Activated T-cell treated with anti-CD3 and anti-CD28 coated beads, Interleukin-2, amount 50 U/mL, for 72 hours (primary cell): Measurements from ENCODE around the gene FASLG. TPM values are rescaled to one million over a fixed set of nuclear protein-coding genes. Genes with fewer than 3 reads are reported as not detected.

Experiments used
- ATAC-seq, 2 donors: fragments of 150-1000 bp; cut with Tn5 transposase; replicated peaks in 1 of 2; 2 replicates each; pipeline ENCODE4 v1.10.0; 2021; ENCODE audit warnings: moderate library complexity in 2 of 2, mild to moderate bottlenecking in 1 of 2
- DNase-seq, 2 donors: peaks; one replicate each; pipeline ENCODE4 v3.0.0; 2021 to 2022; ENCODE audit warnings: mixed read lengths in 1 of 2
- H3K27ac Mint-ChIP-seq: one replicate; pipeline ENCODE4 v1.8.0; 2022; ENCODE audit warnings: mild to moderate bottlenecking, moderate library complexity, mixed read lengths
- H3K27me3 Mint-ChIP-seq: one replicate; pipeline ENCODE4 v1.8.0; 2022; ENCODE audit warnings: low read depth, mixed read lengths
- H3K36me3 Mint-ChIP-seq, 2 donors: one replicate each; pipeline ENCODE4 v1.8.0; 2022; ENCODE audit warnings: mixed read lengths in 2 of 2, mild to moderate bottlenecking in 1 of 2; ENCODE audit not compliant: insufficient read depth in 2 of 2
- H3K4me1 Mint-ChIP-seq: one replicate; pipeline ENCODE4 v1.8.0; 2022; ENCODE audit warnings: low read depth, mixed read lengths
- H3K4me3 Mint-ChIP-seq, 2 donors: one replicate each; pipeline ENCODE4 v1.8.0; 2022; ENCODE audit warnings: mild to moderate bottlenecking in 2 of 2, mixed read lengths in 2 of 2, moderate library complexity in 2 of 2
- H3K9me3 Mint-ChIP-seq, 2 donors: one replicate each; pipeline ENCODE4 v1.8.0; 2022; ENCODE audit warnings: mixed read lengths in 2 of 2
- total RNA-seq, 2 donors: library from RNA; stranded (reverse); gene quantifications; one replicate each; pipeline ENCODE4 v1.2.3, GENCODE V29; 2022

FASLG gene
- total RNA-seq, 2 donors from 2014 or later: 3.9 to 9.0 TPM

DNA sequence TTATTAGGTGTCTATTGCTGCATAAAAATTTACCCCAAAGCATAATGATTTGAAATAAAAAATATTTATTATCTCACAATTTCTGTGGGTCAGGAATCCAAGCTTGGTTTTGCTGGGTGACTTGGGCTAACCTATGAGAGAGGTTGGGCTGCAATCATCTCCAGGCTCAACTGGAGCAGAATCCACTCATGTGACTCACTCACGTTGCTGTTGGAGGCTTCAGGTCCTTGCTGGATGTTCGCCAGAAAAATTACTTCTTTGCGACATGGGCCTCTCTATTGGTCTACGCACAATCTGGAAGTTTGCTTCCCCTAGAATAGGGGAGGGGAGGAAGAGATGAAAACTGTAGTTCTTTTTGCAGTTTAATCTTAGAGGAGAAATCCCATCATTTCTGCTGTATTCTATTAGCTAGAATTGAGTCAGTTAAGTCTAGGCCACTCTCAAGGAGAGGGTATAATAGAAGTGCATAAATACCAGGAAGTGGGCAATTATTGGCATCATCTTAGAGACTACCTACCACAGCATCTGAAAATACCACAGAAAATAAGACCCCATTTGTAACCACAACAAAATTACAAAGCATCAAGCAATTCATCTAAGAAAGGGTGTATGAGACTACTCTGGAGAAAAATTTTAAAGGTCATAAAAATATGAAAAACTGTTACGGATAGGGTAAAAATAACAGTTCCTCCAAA, 5.7 kb upstream of the FASLG start:
- ATAC-seq: no peak

DNA sequence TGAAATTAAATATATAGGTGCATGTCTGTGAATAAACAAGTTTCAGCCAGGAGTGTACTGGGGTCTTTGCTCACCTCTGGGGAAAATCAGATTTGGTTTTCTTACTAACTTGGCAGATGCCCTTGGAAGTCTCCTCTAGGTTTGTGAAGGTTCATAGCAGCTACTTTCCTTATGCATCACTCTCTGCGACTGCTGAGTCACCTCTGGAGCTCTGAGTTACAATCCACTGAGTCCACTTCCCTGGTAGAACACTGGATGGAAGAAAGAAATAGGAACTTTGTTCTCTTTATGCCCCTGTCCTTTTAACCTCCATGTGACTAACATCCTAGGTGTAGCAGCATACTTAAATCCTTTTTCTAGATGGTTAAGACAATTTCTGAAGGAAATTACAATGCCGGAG, 4.4 kb upstream of the FASLG start:
- peak; percentile 26 to 57 for ATAC-seq
- H3K27me3 Mint-ChIP-seq: peaks cover 16% of the 10 kb centered on the region
- peaks cover 2 to 3% of the 10 kb centered on the region in 2 donors for H3K9me3 Mint-ChIP-seq
- peak in 1 of 2 donors; percentile 31 for DNase-seq
- peaks cover 3 to 5% of the 10 kb centered on the region in 2 donors for H3K36me3 Mint-ChIP-seq
- no peak overlapping the region for H3K27ac Mint-ChIP-seq
- peaks cover 53% of the 10 kb centered on the region for H3K4me1 Mint-ChIP-seq
- no peak overlapping the region for H3K4me3 Mint-ChIP-seq

More for the DNA sequence above, 5.7 kb upstream of the FASLG start:
- Mint-ChIP-seq H3K27ac (no peak overlapping the region), H3K9me3 (peaks cover 2 to 3% of the 10 kb centered on the region in 2 donors), H3K36me3 (peaks cover 3 to 5% of the 10 kb centered on the region in 2 donors), H3K4me3 (no peak overlapping the region), H3K4me1 (peaks cover 47% of the 10 kb centered on the region), H3K27me3 (peaks cover 26% of the 10 kb centered on the region)
- no peak for DNase-seq

DNA sequence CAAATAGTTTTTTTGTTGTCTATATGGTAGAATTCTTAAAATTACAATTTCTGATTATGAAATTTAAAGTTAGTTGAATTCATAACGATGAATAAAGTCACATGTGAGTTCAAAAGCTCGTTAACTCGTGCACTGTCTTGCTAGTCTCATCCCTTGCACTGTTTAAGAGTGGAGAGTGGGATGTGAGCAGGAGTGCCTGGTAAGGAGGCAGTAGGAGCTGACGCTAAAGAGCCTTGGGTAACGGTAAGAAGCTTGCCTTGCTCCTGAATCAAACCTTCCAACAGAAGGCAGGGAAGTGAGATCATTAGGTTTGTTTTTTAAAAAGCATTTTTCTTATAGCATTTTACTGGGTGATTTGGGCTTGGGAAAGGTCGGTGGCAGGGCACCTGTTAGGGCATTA, 2.3 kb upstream of the FASLG start:
- Mint-ChIP-seq H3K27ac (no peak overlapping the region), H3K4me1 (peaks cover 62% of the 10 kb centered on the region), H3K27me3 (peaks cover 16% of the 10 kb centered on the region), H3K9me3 (peaks cover 2 to 3% of the 10 kb centered on the region in 2 donors), H3K4me3 (no peak overlapping the region), H3K36me3 (peaks cover 3 to 5% of the 10 kb centered on the region in 2 donors)
- DNase-seq (no peak), ATAC-seq (no peak)

GRCh38 chr1:172657586-172657985, 1.3 kb upstream of the FASLG start:
- H3K36me3 Mint-ChIP-seq: peaks cover 3 to 5% of the 10 kb centered on the region in 2 donors
- peaks cover 2 to 3% of the 10 kb centered on the region in 2 donors for H3K9me3 Mint-ChIP-seq
- H3K4me3 Mint-ChIP-seq: no peak overlapping the region
- H3K27me3 Mint-ChIP-seq: peaks cover 16% of the 10 kb centered on the region
- DNase-seq (no peak), ATAC-seq (no peak)
- H3K4me1 Mint-ChIP-seq: peaks cover 72% of the 10 kb centered on the region
- no peak overlapping the region for H3K27ac Mint-ChIP-seq

DNA sequence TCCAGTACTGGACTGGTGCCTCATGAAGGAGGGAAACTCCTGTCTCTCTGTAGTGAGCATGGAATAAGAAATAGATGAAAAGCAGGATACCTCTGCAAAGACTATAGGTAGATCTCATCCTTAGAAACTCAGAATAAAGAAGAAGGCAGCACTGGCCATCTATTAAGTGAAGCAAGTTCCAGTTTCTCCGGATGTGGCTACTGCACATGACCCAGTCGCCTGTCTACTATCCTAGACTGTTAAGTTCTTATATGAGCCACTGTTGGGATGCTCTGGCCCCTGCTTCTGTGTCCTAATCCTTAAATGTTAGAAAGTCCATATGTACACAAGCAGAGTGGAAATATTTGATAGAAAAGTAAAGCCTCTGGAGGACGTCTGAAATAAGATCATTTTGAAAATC, 2.2 kb downstream of the FASLG start:
- Mint-ChIP-seq H3K36me3 (peaks cover 14 to 15% of the 10 kb centered on the region in 2 donors), H3K4me3 (peak overlapping the region; percentile 83 to 91), H3K9me3 (peaks cover 3 to 5% of the 10 kb centered on the region in 2 donors), H3K27me3 (peaks cover 7% of the 10 kb centered on the region), H3K27ac (peak overlapping the region; percentile 66), H3K4me1 (peaks cover 77% of the 10 kb centered on the region)
- ATAC-seq (no peak), DNase-seq (no peak)

GRCh38 chr1:172662464-172663109, 3.7 kb downstream of the FASLG start:
- peaks cover 3 to 5% of the 10 kb centered on the region in 2 donors for H3K9me3 Mint-ChIP-seq
- H3K36me3 Mint-ChIP-seq: peaks cover 18 to 21% of the 10 kb centered on the region in 2 donors
- ATAC-seq (peak; percentile 91 to 92), DNase-seq (peak; percentile 92 to 94)
- peaks cover 82% of the 10 kb centered on the region for H3K4me1 Mint-ChIP-seq
- H3K4me3 Mint-ChIP-seq: peak overlapping the region; percentile 83 to 91
- H3K27ac Mint-ChIP-seq: peak overlapping the region; percentile 96
- no peaks in the 10 kb centered on the region for H3K27me3 Mint-ChIP-seq

GRCh38 chr1:172663732-172664131, 4.8 kb downstream of the FASLG start:
- ATAC-seq (no peak), DNase-seq (no peak)
- Mint-ChIP-seq H3K4me1 (peaks cover 82% of the 10 kb centered on the region), H3K27ac (peak overlapping the region; percentile 96), H3K27me3 (no peaks in the 10 kb centered on the region), H3K9me3 (peaks cover 3 to 5% of the 10 kb centered on the region in 2 donors), H3K36me3 (peaks cover 21 to 26% of the 10 kb centered on the region in 2 donors), H3K4me3 (peak overlapping the region; percentile 83 to 91)

DNA sequence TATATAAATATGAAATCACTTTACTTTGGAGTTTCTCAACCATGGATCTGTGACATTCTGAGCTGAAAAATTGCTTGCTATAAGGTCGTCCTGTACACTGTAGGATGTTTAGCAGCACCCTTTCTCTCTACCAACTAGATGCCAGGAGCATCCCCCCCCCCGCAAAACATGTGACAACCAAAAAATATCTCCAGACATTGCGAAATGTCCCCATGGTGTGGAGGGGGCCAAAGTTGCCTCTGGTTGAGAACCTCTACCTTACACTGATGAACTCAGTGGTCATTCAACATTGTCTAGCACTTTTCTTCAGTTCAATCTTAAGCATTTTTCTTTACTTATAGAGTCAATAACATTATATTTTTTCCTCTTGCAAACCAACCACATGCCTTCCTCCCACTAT, 9.2 kb downstream of the FASLG start:
- no peak overlapping the region for H3K4me3 Mint-ChIP-seq
- no peaks in the 10 kb centered on the region for H3K27me3 Mint-ChIP-seq
- no peak for DNase-seq
- ATAC-seq: no peak
- peaks cover 28 to 29% of the 10 kb centered on the region in 2 donors for H3K36me3 Mint-ChIP-seq
- H3K27ac Mint-ChIP-seq: no peak overlapping the region
- H3K4me1 Mint-ChIP-seq: peaks cover 79% of the 10 kb centered on the region
- H3K9me3 Mint-ChIP-seq: peaks cover 5 to 7% of the 10 kb centered on the region in 2 donors

GRCh38 chr1:172669011-172669410, 10.1 kb downstream of the FASLG start:
- H3K4me3 Mint-ChIP-seq: peak overlapping the region in 1 of 2 donors; percentile 29

DNA sequence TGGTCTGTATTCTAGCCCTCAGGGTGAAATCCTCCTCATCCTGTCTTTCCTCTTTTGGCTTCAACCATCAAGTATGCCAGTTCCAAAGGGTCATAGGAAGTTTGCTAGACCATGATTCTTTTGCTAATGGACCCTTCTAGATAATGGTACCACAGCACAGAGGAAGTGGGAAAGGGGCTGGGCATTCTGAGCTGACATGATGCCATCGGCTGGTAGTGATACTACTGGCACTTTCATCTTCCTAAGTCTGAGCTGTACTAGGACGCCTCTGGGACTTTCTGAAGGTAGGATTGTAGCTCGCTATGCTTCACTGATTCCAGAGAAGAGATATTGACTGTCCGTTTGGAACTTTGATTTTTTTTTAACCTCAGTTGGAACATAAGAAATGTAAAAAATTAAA, 11.4 kb downstream of the FASLG start:
- peak overlapping the region; percentile 80 for H3K27ac Mint-ChIP-seq
- peak; percentile 78 to 79 for ATAC-seq
- peaks cover 84% of the 10 kb centered on the region for H3K4me1 Mint-ChIP-seq

More at GRCh38 chr1:172669011-172669410, 10.1 kb downstream of the FASLG start:
- H3K9me3 Mint-ChIP-seq: peaks cover 2 to 7% of the 10 kb centered on the region in 2 donors
- H3K36me3 Mint-ChIP-seq: peaks cover 23% of the 10 kb centered on the region in 2 donors
- H3K4me1 Mint-ChIP-seq: peaks cover 80% of the 10 kb centered on the region
- H3K27me3 Mint-ChIP-seq: no peaks in the 10 kb centered on the region
- peak overlapping the region; percentile 40 for H3K27ac Mint-ChIP-seq
- DNase-seq (no peak), ATAC-seq (no peak)

GRCh38 chr1:172670791-172671190, 11.9 kb downstream of the FASLG start:
- H3K27ac Mint-ChIP-seq: peak overlapping the region; percentile 63
- H3K9me3 Mint-ChIP-seq: peaks cover 2 to 4% of the 10 kb centered on the region in 2 donors
- H3K36me3 Mint-ChIP-seq: peaks cover 16% of the 10 kb centered on the region in 2 donors
- H3K27me3 Mint-ChIP-seq: no peaks in the 10 kb centered on the region
- DNase-seq (peak; percentile 54 to 56), ATAC-seq (peak; percentile 75 to 81)
- H3K4me3 Mint-ChIP-seq: peak overlapping the region; percentile 58 to 70
- peaks cover 87% of the 10 kb centered on the region for H3K4me1 Mint-ChIP-seq

More for the DNA sequence above, 11.4 kb downstream of the FASLG start:
- H3K27me3 Mint-ChIP-seq: no peaks in the 10 kb centered on the region
- peak; percentile 45 to 61 for DNase-seq
- peak overlapping the region; percentile 58 to 81 for H3K4me3 Mint-ChIP-seq
- H3K9me3 Mint-ChIP-seq: peaks cover 2 to 4% of the 10 kb centered on the region in 2 donors
- H3K36me3 Mint-ChIP-seq: peaks cover 16 to 18% of the 10 kb centered on the region in 2 donors

DNA sequence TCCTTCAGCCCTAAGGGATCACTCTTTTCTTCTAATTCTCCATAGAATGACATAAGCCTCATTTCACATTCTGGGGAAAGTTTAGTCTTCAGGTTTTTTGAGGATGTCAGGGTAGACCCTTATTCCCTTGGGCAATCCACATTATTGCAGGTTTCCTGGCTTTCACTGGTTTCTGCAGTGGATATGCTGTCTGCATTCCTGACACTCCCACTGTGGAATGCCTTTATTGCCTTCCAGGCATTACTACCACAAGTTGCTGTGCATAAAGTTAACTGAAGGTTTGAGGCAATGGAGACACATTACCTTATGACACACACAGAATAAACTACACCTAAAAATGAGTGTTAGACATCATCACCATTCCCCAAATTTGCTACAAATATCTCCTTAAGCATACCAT, 12.7 kb downstream of the FASLG start:
- ATAC-seq (no peak), DNase-seq (no peak)
- Mint-ChIP-seq H3K27ac (peak overlapping the region; percentile 62), H3K27me3 (no peaks in the 10 kb centered on the region), H3K4me1 (peaks cover 89% of the 10 kb centered on the region), H3K9me3 (peaks cover 2 to 4% of the 10 kb centered on the region in 2 donors), H3K36me3 (peaks cover 11 to 16% of the 10 kb centered on the region in 2 donors), H3K4me3 (peak overlapping the region; percentile 2 to 13)

GRCh38 chr1:172672720-172673119, 13.8 kb downstream of the FASLG start:
- Mint-ChIP-seq H3K36me3 (peaks cover 7 to 11% of the 10 kb centered on the region in 2 donors), H3K27ac (no peak overlapping the region), H3K4me3 (no peak overlapping the region), H3K4me1 (peaks cover 92% of the 10 kb centered on the region), H3K9me3 (peaks cover 2 to 4% of the 10 kb centered on the region in 2 donors), H3K27me3 (no peaks in the 10 kb centered on the region)
- ATAC-seq (no peak), DNase-seq (no peak)
